Activated naive CD8-positive, alpha-beta T cell (primary cell): Measurements from ENCODE around the gene SLC29A2.

Experiments
- H3K27ac Mint-ChIP-seq: one replicate; pipeline ENCODE4 v1.8.0; 2021; ENCODE audit warnings: mixed read lengths
- H3K27me3 Mint-ChIP-seq: one replicate; pipeline ENCODE4 v1.8.0; 2021; ENCODE audit warnings: mixed read lengths
- H3K36me3 Mint-ChIP-seq: one replicate; pipeline ENCODE4 v1.8.0; 2021; ENCODE audit warnings: mixed read lengths
- H3K4me1 Mint-ChIP-seq: one replicate; pipeline ENCODE4 v1.8.0; 2021; ENCODE audit warnings: low read depth, mixed read lengths
- H3K4me3 Mint-ChIP-seq: one replicate; pipeline ENCODE4 v1.8.0; 2021; ENCODE audit warnings: mild to moderate bottlenecking, mixed read lengths
- H3K9me3 Mint-ChIP-seq: one replicate; pipeline ENCODE4 v1.8.0; 2021; ENCODE audit warnings: low read depth, mixed read lengths

The SLC29A2 gene

GRCh38 chr11:66335531-66336233, 35.9 kb downstream of the SLC29A2 start:
- H3K27ac Mint-ChIP-seq = peak overlapping the region; percentile 85
- H3K27me3 Mint-ChIP-seq = no peaks in the 10 kb centered on the region
- no peaks in the 10 kb centered on the region for H3K36me3 Mint-ChIP-seq
- H3K4me3 Mint-ChIP-seq = peak overlapping the region; percentile 87
- peaks cover 28% of the 10 kb centered on the region for H3K4me1 Mint-ChIP-seq
- no peaks in the 10 kb centered on the region for H3K9me3 Mint-ChIP-seq

GRCh38 chr11:66334605-66335442, 36.7 kb downstream of the SLC29A2 start:
- H3K4me1 Mint-ChIP-seq = peaks cover 28% of the 10 kb centered on the region
- H3K4me3 Mint-ChIP-seq = peak overlapping the region; percentile 75
- no peaks in the 10 kb centered on the region for H3K27me3 Mint-ChIP-seq
- H3K9me3 Mint-ChIP-seq = no peaks in the 10 kb centered on the region
- H3K27ac Mint-ChIP-seq = no peak overlapping the region
- H3K36me3 Mint-ChIP-seq = no peaks in the 10 kb centered on the region

- no peak overlapping the region for H3K27ac Mint-ChIP-seq
Measured at GRCh38 chr11:66333896-66334604, 37.5 kb downstream of the SLC29A2 start.

DNA sequence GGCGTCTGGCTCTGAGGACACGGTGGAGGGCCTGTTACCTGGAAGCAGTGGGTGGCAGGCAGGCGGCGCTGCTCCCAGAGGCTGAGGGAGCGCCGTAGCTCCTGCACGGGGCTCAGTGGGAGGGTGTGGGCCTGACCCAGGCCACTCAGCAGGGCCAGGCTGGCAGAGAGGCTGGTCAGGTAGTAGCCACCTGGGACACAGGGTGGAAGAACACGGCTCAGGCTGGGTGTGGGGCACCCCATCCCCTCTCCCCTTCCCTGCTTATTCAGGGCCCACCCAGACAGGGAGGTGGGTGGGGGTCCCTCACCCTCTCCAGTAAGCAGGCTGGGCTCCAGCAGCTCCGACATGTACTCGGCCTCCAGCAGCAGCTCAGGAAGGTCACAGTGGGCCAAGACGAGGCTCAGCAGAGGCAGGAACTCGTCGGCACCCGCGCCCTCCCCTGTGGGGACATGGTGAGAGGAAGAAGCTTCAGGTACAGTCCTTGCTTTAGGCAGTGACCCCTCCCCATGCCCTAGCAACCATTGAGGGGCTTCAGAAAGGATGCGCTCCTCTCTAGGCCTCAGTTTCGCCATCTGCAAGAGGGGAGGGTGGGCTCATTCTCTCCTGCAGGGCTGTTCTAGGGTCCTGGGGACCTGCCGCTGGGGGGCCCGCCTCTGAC, 38.2 kb downstream of the SLC29A2 start:
- no peak overlapping the region for H3K27ac Mint-ChIP-seq
- H3K4me1 Mint-ChIP-seq = peaks cover 32% of the 10 kb centered on the region
- H3K4me3 Mint-ChIP-seq = no peak overlapping the region
- no peaks in the 10 kb centered on the region for H3K27me3 Mint-ChIP-seq
- no peaks in the 10 kb centered on the region for H3K36me3 Mint-ChIP-seq
- H3K9me3 Mint-ChIP-seq = no peaks in the 10 kb centered on the region

More at GRCh38 chr11:66333896-66334604, 37.5 kb downstream of the SLC29A2 start:
- H3K36me3 Mint-ChIP-seq = no peaks in the 10 kb centered on the region
- H3K4me3 Mint-ChIP-seq = no peak overlapping the region
- H3K4me1 Mint-ChIP-seq = peaks cover 28% of the 10 kb centered on the region
- H3K27me3 Mint-ChIP-seq = no peaks in the 10 kb centered on the region
- H3K9me3 Mint-ChIP-seq = no peaks in the 10 kb centered on the region

- Mint-ChIP-seq H3K9me3 (no peaks in the 10 kb centered on the region), H3K4me3 (no peak overlapping the region), H3K27ac (no peak overlapping the region), H3K36me3 (no peaks in the 10 kb centered on the region), H3K27me3 (no peaks in the 10 kb centered on the region), H3K4me1 (peaks cover 35% of the 10 kb centered on the region)
Measured at GRCh38 chr11:66332371-66333219, 39.0 kb downstream of the SLC29A2 start.

GRCh38 chr11:66331542-66332370, 39.8 kb downstream of the SLC29A2 start:
- H3K4me3 Mint-ChIP-seq = no peak overlapping the region
- H3K27me3 Mint-ChIP-seq = no peaks in the 10 kb centered on the region
- no peak overlapping the region for H3K27ac Mint-ChIP-seq
- H3K4me1 Mint-ChIP-seq = peaks cover 32% of the 10 kb centered on the region
- no peaks in the 10 kb centered on the region for H3K9me3 Mint-ChIP-seq
- no peaks in the 10 kb centered on the region for H3K36me3 Mint-ChIP-seq

DNA sequence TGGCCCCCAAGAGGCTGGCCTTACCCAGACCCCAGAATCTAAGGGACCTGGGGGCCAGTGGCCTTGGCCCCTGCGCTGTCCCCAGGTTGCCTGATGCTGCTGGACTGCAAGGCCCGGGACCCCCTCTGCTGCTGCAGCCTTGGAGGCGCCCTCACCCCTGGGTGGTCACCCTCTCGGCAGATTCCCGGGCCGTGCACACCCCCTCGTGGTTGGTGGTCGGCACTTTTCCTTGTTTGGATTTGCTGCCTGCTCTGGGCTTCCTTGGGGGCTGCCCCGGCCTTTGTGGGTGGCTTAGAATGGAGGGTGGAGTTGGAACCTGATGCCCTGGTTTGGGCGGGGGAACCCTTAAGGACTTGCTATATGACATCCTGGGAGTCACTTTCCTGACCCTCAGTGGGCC, 40.6 kb downstream of the SLC29A2 start:
- Mint-ChIP-seq H3K4me3 (no peak overlapping the region), H3K9me3 (no peaks in the 10 kb centered on the region), H3K4me1 (peaks cover 31% of the 10 kb centered on the region)

DNA sequence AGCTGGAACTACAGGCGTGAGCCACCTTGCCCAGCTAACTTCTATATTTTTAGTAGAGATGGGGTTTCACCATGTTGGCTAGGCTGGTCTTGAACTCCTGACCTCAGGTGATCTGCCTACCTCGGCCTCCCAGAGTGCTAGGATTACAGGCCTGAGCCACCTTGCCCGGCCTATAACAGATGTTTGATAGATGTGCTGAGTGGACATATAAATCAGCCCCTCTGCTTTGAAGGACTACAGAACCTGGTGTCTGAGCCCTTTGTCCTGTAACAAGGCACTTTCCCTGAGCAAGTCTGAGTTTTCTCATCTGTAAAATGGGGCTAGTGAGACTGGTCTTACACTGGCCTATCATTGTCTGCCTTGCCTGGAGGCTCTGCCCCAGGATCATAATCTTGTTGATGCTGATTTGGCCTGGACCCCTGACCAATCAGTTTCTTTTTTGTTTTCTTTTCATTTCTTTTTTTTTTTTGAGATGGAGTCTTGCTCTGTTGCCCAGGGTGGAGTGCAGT, 42.3 kb downstream of the SLC29A2 start:
- no peaks in the 10 kb centered on the region for H3K9me3 Mint-ChIP-seq
- no peaks in the 10 kb centered on the region for H3K27me3 Mint-ChIP-seq
- peaks cover 30% of the 10 kb centered on the region for H3K4me1 Mint-ChIP-seq
- H3K27ac Mint-ChIP-seq = no peak overlapping the region
- H3K36me3 Mint-ChIP-seq = no peaks in the 10 kb centered on the region
- no peak overlapping the region for H3K4me3 Mint-ChIP-seq

More for the DNA sequence above, 40.6 kb downstream of the SLC29A2 start:
- no peaks in the 10 kb centered on the region for H3K36me3 Mint-ChIP-seq
- no peak overlapping the region for H3K27ac Mint-ChIP-seq
- H3K27me3 Mint-ChIP-seq = no peaks in the 10 kb centered on the region

DNA sequence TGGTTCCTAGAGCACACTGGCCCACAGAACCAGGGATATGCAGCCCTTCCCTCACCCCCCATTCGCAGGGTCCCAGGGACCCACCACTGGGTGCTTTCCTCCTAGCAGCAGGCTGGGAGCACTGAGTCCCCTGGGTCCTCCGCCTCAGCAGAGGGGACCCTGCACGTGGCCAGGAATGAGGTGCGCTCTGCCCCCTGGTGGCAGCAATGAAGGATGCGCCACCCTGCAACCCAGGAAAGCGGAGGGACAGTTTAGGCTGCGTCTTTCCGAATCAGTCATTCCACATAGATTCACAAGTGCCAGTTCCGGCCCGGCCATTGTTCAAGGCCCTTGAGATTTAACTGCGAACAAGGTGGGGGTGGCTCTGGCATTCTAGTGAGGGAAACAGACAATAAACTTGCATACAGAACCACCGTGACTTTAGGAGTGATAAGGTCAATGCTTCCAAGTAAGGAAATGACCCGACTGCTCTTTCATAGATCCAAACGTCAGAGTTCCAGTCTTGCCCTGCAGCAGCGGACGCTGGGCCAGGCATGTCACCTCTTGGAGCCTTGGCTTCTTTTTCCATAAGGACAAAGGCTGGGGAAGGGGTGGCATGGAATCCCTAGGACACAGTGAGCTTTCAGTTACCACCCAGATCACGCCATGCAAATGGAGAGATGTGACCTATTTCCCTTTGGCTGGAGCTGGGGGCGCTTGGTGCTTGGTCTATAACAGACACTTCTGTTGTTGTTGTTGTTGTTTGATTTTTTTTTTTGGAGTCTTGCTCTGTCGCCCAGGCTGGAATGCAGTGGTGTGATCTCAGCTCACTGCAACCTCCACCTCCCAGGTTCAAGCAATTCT, 43.0 kb downstream of the SLC29A2 start:
- Mint-ChIP-seq H3K4me3 (peak overlapping the region; percentile 57), H3K4me1 (peaks cover 36% of the 10 kb centered on the region), H3K27me3 (no peaks in the 10 kb centered on the region), H3K36me3 (no peaks in the 10 kb centered on the region), H3K27ac (peak overlapping the region; percentile 87), H3K9me3 (no peaks in the 10 kb centered on the region)

GRCh38 chr11:66328031-66328301, 43.6 kb downstream of the SLC29A2 start:
- no peaks in the 10 kb centered on the region for H3K9me3 Mint-ChIP-seq
- H3K4me1 Mint-ChIP-seq = peaks cover 41% of the 10 kb centered on the region
- peak overlapping the region; percentile 87 for H3K27ac Mint-ChIP-seq
- H3K36me3 Mint-ChIP-seq = no peaks in the 10 kb centered on the region
- H3K27me3 Mint-ChIP-seq = no peaks in the 10 kb centered on the region
- H3K4me3 Mint-ChIP-seq = peak overlapping the region; percentile 57

- no peaks in the 10 kb centered on the region for H3K27me3 Mint-ChIP-seq
- peak overlapping the region; percentile 87 for H3K27ac Mint-ChIP-seq
- no peaks in the 10 kb centered on the region for H3K9me3 Mint-ChIP-seq
- no peaks in the 10 kb centered on the region for H3K36me3 Mint-ChIP-seq
- H3K4me1 Mint-ChIP-seq = peaks cover 46% of the 10 kb centered on the region
- H3K4me3 Mint-ChIP-seq = peak overlapping the region; percentile 53
Measured at GRCh38 chr11:66327171-66328030, 44.2 kb downstream of the SLC29A2 start.
